HG03378 (cell line): Measurements from ENCODE around the gene CNNM4.

Source experiments
- ATAC-seq: cut with Tn5 transposase; IDR thresholded peaks from one replicate; pipeline ENCODE4 v1.9.1; 2021; ENCODE audit warnings: mild to moderate bottlenecking, moderate library complexity; ENCODE audit not compliant: unreplicated experiment

Gene CNNM4

GRCh38 chr2:96828874-96829273, 68.2 kb downstream of the CNNM4 start:
- ATAC-seq: no peak

- ATAC-seq: no peak
Observed at GRCh38 chr2:96830044-96830562, 69.4 kb downstream of the CNNM4 start.

- no peak for ATAC-seq
Observed at GRCh38 chr2:96831679-96832078, 71.0 kb downstream of the CNNM4 start.

DNA sequence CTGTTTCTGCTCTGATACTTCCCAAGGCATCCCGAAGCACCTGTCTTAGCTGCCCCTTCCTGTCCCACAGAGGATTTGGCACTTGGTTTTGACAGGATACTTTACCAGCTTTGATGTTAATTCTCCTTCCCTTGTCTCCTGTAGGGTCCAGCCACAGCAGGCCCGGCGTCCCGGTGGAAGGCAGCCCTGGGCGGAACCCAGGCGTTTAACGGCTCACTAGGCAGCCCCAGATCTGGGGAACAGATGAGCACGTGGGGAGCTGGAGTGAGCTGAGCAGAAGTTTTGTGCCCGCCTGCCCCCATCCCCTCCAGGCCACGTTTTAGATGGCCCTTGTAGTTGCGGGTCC, 71.7 kb downstream of the CNNM4 start:
- ATAC-seq: no peak

- ATAC-seq: no peak
Observed at GRCh38 chr2:96832754-96833507, 72.2 kb downstream of the CNNM4 start.

GRCh38 chr2:96835830-96836229, 75.1 kb downstream of the CNNM4 start:
- ATAC-seq: no peak

DNA sequence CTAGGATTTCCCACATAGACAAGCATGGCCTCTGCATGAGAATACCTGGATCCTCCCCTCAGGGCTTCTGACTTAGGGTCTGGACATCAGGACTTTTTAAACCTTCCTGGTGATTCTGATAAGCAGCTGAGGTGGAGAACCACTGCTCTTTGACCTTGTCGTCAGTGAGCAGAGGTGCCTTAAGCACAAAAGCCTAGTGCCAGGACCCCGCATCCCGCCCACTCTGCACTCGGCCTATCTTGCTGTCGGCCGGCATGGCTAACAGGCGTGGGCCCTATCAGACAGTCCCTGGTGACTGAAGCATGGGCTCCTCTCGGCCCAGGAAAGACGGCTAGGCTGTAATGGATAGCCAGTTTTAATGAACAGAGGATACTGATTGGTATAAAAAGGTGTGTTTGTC, 76.9 kb downstream of the CNNM4 start:
- ATAC-seq: no peak

GRCh38 chr2:96838345-96839292, 77.9 kb downstream of the CNNM4 start:
- ATAC-seq: no peak

DNA sequence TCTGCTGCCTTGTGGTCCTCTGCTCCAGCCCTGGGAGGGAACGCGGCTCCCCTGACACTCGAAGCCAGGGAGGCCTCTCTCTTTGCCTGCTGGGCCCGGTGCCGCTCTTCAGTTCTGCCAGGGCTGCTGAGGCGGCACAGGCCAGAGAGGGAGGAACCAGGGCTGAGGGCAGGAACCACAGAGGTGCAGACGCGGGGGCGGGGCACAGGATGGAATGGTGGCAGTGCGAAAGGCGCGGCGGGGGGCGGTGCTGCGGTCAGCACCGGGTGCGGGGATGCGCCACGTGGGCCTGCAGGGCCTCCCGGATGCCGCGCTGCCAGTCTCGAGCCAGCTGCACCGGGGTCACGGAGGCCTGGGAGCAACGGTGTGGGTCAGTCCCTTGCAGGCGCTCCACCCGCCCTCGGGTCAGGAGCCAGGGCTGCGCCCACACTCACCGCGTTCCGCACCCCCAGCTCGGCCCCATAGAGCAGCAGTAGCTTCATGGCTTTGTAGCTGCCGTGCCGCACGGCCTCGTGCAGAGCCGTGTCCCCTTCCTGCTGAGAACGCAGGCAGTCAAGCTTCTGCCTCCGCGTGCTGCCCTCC, 78.7 kb downstream of the CNNM4 start:
- ATAC-seq: no peak

DNA sequence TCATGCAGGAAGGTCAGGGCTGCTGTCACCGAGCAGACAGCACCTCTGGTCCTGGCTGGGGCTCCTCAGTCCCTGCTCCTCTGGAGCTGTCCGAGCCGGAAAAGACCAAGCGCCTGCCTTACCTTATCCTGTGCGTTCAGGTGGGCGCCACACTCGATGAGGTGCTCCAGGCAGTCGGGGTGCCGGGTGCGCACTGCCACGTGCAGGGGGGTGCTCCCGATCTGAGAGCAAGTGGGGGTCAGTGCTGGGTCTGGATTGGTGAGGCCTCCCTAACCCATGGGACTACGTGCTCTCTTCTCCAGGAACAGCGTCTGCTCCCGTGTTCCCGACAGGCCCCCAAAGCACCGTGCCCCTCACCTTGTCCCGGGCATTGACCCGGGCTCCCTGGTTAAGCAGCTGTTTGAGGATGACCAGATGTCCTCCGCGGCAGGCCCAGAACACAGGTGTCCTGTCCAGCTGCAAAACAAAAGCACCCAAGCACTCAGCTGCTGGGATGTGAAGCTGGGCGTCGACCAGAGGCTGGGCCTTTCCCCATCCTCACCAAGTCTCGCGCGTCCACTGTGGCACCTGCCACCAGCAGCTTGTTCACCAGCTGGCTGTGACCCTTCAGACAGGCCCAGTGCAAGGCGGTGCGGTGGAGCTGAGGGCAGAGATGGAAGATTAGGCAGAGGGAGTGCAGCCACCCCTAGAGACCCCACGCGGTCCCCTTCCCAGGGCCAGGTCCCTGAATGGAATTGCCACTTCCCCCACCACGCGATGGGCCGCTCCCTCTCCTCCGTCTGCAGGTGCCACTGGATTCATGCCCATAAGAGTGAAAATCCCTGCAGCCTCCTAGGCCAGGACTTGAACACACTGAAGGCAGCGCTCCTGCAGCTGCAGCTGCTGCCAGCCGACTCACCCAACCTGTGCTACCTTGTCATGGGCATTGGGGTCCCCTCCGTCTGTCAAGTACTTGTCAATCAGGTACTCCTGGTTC, 79.5 kb downstream of the CNNM4 start:
- ATAC-seq: no peak

DNA sequence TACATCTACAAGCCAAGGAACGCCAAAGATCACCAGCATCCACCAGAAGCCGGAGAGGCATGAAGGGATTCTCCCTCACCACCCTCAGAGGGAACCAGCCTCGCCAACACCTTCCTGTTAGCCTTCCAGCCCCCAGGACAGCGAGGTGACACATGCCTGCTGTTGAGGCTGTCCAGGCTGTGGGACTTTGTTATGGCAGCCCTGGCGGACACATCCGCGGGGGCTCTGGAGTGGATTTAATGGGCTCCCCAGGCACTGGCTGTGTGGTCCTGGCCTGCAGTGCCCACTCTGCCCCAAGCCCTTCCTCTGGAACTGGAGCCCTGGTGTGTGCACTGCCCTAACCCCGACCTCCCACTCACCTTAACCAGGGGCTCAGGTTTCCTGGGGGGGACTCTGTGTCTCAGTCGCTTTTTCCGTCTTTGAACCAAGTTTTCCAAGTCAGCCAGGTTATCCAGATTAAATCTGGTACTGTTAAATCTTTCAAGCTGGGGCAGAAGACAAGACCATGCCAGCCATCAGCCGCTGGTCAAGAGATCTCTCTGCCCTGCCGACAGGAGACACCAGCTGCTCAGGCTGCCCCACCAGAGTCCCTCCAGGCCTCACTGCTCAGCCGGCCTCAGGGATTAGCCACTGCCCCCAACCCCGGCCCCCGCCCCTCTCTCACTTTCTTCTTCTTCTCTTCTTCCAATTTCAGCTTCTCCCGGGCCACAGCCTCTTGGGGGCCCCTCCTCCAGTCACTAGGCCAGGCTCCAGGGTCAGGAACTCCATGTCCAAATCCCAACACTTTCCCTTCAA, 81.2 kb downstream of the CNNM4 start:
- no peak for ATAC-seq

- no peak for ATAC-seq
Observed at GRCh38 chr2:96842600-96842999, 81.9 kb downstream of the CNNM4 start.

DNA sequence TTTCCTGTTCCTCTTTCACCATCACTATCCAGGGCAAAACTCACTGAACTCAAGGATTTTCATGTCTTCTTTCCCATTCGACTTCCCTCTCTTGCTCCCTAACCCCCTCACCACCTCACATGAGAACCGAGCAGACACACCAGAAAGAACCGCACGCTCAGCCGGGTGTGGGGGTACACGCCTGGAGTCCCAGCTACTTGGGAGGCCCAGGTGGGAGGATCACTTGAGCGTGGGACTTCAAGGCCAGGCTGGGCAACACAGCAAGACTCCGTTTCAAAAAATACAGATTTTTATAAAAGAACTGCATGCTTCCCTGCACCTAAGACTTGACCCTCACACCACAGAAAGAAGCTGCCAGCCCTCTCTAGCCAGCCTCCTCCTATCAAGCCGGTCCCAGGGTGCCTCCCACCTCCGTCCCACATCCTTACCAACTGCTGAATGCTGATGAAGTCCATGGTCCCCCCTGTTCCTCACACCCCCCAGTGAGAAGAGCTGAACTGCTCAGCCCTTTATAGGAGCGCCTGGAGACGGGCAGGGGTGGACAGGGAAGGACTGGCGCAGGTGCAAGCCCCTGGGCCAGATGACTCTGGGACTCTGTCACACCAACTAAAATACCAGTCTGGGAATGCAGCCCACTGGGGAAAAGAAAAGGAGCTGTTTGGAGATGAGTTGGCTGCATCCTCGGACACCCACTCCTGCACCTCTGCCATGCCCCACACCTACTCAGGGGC, 83.0 kb downstream of the CNNM4 start, which contains the start of gene ANKRD23:
Gene ANKRD23, minus strand, starts transcription at position 484 of the 731 bp plus-strand sequence. Its CDS starts 29 bp downstream, at position 455.
- no peak for ATAC-seq

GRCh38 chr2:96844405-96844808, 83.7 kb downstream of the CNNM4 start:
- no peak for ATAC-seq

GRCh38 chr2:96846825-96847224, 86.1 kb downstream of the CNNM4 start:
- no peak for ATAC-seq

- ATAC-seq: no peak
Observed at GRCh38 chr2:96847586-96847985, 86.9 kb downstream of the CNNM4 start.

- ATAC-seq: no peak
Observed at GRCh38 chr2:96848264-96848663, 87.6 kb downstream of the CNNM4 start.

GRCh38 chr2:96852667-96853066, 92.0 kb downstream of the CNNM4 start:
- no peak for ATAC-seq

DNA sequence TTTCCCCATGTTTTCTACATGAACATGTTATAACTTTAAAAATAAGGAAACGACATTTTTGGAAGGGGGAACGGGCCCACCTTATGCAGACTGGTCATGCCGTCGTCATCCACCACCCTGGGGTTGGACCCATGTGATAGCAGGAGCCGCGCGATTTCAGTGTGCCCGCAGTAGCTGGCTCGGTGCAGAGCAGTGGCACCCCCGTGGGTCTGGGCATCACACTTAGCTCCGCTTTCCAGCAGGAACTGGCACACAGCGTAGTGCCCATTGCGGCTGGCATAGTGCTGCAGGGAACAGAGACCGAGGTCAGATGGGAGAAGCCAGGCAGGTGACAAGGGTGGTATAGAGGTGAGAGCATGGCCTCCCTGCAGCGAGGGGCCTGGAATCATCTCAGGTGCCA, 92.6 kb downstream of the CNNM4 start:
- ATAC-seq: no peak
